Suprapubic skin (tissue), 3 donors: ENCODE data around the gene MARCHF3.

Experiments used
- CTCF ChIP-seq, 2 donors: fragments of 200-600 bp in 1 of 2; fragments of 450-650 bp in 1 of 2; sonication (generic) in 1 of 2; IDR thresholded peaks; one replicate each; pipeline ENCODE4 v1.5.1; 2016 to 2019; ENCODE audit warnings: antibody characterized with exemption in 2 of 2, mild to moderate bottlenecking in 1 of 2, moderate library complexity in 1 of 2
- POLR2A ChIP-seq, 2 donors: fragments of 450-650 bp; IDR thresholded peaks; one replicate each; pipeline ENCODE4 v1.6.1; 2017; ENCODE audit warnings: antibody characterized with exemption in 2 of 2, mild to moderate bottlenecking in 2 of 2, moderate library complexity in 2 of 2

GRCh38 chr5:127053049-127053448 is 22.7 kb upstream of the MARCHF3 start:
- TF ChIP-seq CTCF (IDR thresholded peaks at IDR 0.05) (no peak), POLR2A (IDR thresholded peaks at IDR 0.05) (no peak)
